ENCODE data around the gene ANGPTL5.

DNA sequence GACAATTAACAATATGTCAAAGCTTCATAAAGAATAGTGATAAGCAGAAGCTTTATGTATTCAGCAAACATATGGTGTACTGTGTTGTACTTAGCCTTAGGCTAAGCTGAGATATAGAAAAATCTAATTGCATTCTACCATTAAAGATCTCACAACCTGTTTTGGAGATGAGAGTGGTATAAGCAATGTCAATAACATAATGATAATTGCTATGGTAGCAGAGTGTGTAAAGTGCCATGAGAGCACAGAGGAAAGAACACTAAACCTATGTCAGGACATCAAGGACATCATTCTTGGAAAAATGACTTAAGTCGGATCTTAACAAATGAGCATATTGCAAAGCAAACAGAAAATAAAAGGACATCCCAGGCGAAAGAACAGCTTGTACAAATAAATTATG lies 28.6 kb upstream of the ANGPTL5 start:
- TF ChIP-seq, protein P1, sequence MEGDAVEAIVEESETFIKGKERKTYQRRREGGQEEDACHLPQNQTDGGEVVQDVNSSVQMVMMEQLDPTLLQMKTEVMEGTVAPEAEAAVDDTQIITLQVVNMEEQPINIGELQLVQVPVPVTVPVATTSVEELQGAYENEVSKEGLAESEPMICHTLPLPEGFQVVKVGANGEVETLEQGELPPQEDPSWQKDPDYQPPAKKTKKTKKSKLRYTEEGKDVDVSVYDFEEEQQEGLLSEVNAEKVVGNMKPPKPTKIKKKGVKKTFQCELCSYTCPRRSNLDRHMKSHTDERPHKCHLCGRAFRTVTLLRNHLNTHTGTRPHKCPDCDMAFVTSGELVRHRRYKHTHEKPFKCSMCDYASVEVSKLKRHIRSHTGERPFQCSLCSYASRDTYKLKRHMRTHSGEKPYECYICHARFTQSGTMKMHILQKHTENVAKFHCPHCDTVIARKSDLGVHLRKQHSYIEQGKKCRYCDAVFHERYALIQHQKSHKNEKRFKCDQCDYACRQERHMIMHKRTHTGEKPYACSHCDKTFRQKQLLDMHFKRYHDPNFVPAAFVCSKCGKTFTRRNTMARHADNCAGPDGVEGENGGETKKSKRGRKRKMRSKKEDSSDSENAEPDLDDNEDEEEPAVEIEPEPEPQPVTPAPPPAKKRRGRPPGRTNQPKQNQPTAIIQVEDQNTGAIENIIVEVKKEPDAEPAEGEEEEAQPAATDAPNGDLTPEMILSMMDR (IDR thresholded peaks at IDR 0.05): no peak
- TF ChIP-seq POLR2A (IDR thresholded peaks at IDR 0.05): no peak

All from testis (tissue), 2 donors.